ACC112 (cell line): ENCODE results near the gene RBKS.
A peak's percentile ranks its signal among the peaks of the same experiment; 100 is the strongest.

Experiments used
- H2AFZ ChIP-seq: fragments of 200-600 bp; sonication (generic); one replicate; pipeline ENCODE4 v1.6.0; 2017; ENCODE audit warnings: antibody characterized with exemption, low read length; ENCODE audit not compliant: unreplicated experiment
- H3K27ac ChIP-seq: fragments of 200-600 bp; sonication (generic); 2 replicates; pipeline ENCODE4 v1.5.1; 2014; ENCODE audit warnings: low read depth, mild to moderate bottlenecking, antibody characterized with exemption, low read length, moderate library complexity
- H3K27me3 ChIP-seq: fragments of 200-600 bp; sonication (generic); 2 replicates; pipeline ENCODE4 v1.6.1; 2014; ENCODE audit warnings: mild to moderate bottlenecking, antibody characterized with exemption, low read length, moderate library complexity, mixed read lengths; ENCODE audit not compliant: insufficient read depth
- H3K36me3 ChIP-seq: fragments of 200-600 bp; sonication (generic); 2 replicates; pipeline ENCODE4 v1.6.1; 2016; ENCODE audit warnings: mild to moderate bottlenecking, antibody characterized with exemption, low read length, moderate library complexity, mixed read lengths; ENCODE audit not compliant: insufficient read depth
- H3K4me1 ChIP-seq: fragments of 200-600 bp; sonication (generic); one replicate; pipeline ENCODE4 v1.6.1; 2016; ENCODE audit warnings: low read length, mixed read lengths; ENCODE audit not compliant: insufficient read depth, unreplicated experiment, control insufficient read depth
- H3K4me3 ChIP-seq: fragments of 200-600 bp; sonication (generic); 2 replicates; pipeline ENCODE4 v1.5.1; 2014; ENCODE audit warnings: mild to moderate bottlenecking, low read depth, low read length
- H3K79me2 ChIP-seq: fragments of 200-600 bp; sonication (generic); one replicate; pipeline ENCODE4 v1.6.0; 2016; ENCODE audit warnings: low read length; ENCODE audit not compliant: control insufficient read depth, unreplicated experiment, insufficient read depth

RBKS gene

GRCh38 chr2:27802547-27802946 is 87.6 kb downstream of the RBKS start:
- Histone ChIP-seq H2AFZ (no peak overlapping the region), H3K27ac (no peak overlapping the region), H3K36me3 (no peaks in the 10 kb centered on the region), H3K79me2 (no peaks in the 10 kb centered on the region), H3K4me1 (peaks cover 33% of the 10 kb centered on the region), H3K27me3 (no peaks in the 10 kb centered on the region), H3K4me3 (no peak overlapping the region)

DNA sequence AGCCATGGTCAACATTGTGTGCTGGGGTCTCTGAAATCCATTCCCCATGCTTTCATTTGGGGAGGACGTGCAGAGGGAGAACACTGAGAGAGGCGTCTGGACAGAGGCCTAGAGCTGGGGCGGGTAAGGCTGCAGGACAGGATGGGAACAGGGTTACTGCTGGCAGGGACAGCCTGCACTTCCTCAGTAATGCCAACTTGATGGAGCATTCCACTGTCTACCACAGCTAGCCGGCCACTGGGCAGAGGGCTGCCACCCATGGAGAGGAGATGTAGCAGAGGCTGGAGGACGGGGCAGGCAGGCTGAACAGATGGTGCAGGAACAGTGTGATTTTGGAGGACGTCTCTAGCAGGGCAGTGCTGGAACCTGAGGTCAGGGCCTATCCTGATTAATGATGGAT is 89.3 kb downstream of the RBKS start:
- no peaks in the 10 kb centered on the region for H3K79me2 ChIP-seq
- H2AFZ ChIP-seq: no peak overlapping the region
- no peaks in the 10 kb centered on the region for H3K27me3 ChIP-seq
- peaks cover 50% of the 10 kb centered on the region for H3K4me1 ChIP-seq
- H3K27ac ChIP-seq: peak overlapping the region; percentile 99
- no peak overlapping the region for H3K4me3 ChIP-seq
- H3K36me3 ChIP-seq: no peaks in the 10 kb centered on the region

GRCh38 chr2:27799646-27800010 is 90.6 kb downstream of the RBKS start:
- H3K27me3 ChIP-seq: no peaks in the 10 kb centered on the region
- H3K4me1 ChIP-seq: peaks cover 57% of the 10 kb centered on the region
- no peaks in the 10 kb centered on the region for H3K79me2 ChIP-seq
- H3K27ac ChIP-seq: peak overlapping the region; percentile 99
- no peaks in the 10 kb centered on the region for H3K36me3 ChIP-seq
- H3K4me3 ChIP-seq: 0 out of 2 replicates have a peak overlapping the region, but pooled peaks have one; percentile 1
- H2AFZ ChIP-seq: peak overlapping the region; percentile 9

DNA sequence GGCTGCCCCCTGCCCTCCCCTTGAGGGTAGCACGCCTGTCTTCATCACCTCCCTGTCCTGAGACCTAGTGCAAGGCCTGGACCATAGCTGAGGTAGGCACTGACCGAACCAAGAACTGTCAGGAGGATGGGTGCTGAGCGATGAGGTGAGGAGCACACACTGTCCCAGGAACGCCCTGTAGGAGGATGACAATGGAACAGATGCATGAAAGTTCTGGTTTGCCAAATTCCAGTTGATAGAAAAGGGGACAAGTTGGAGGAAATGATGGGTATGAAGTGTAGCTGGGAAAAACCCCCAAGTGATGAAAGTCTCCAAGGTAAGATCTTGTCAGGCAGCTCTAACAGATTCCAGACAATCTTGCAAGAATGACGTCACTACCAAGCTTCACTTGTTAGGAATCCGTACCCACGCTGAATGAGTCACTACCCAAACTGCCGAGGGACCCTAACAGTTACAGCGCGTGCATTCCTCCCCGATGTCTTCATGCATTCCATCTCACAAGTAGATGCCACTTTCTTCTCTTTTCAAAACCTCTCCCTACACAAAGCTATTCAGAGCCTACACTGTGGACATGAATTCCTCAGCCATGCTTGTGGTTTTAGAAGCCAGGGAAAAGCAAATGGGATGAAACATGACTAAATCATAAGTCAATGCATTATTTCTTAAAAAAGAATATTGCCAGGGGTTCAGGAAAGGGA is 91.1 kb downstream of the RBKS start:
- Histone ChIP-seq H3K36me3 (no peaks in the 10 kb centered on the region), H3K4me3 (peak overlapping the region; percentile 2; the same call in 1 of the 2 replicates), H3K27me3 (no peaks in the 10 kb centered on the region), H3K27ac (peak overlapping the region; percentile 99), H2AFZ (peak overlapping the region; percentile 9), H3K4me1 (peaks cover 57% of the 10 kb centered on the region), H3K79me2 (no peaks in the 10 kb centered on the region)

DNA sequence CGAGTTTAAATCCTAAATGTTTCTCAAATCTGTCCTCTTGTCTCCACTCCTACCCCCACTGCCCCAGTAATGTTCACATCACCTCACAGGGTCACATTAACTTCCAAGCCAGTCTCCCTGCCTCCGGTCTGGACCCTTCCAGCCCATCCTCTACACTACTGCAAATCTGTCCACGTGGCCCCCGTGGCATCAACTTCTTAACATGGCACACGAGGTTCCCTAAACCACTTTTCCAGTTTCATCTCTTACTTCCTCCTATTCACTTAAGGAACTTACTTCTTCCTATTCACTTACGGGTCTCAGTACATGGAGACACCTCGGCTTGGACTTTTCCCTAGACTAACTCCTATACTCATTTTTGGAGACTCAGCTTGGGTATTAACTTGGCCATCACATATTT is 91.7 kb downstream of the RBKS start:
- Histone ChIP-seq H3K79me2 (no peaks in the 10 kb centered on the region), H3K4me1 (peaks cover 57% of the 10 kb centered on the region), H3K36me3 (no peaks in the 10 kb centered on the region), H2AFZ (no peak overlapping the region), H3K4me3 (peak overlapping the region; percentile 2; the same call in 1 of the 2 replicates), H3K27me3 (no peaks in the 10 kb centered on the region), H3K27ac (peak overlapping the region; percentile 99)

DNA sequence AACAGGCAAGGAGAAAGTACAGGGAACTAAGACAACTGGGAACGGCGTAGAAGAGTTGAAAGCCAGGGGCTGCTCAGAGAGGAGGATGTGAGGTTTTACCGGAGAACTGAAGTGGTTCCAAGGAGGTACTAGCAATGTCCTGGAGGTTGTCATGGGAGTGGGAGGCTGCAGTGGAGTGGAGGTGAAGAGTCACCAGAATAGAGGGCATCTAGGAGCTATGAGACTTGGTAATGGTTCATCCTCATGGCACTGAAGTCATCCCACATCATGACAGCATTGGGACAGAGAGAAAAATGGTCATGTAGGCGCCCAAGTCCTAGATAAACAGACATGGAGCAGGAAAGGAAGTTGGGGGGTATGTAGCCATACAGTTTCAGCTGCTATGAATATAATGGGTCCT is 92.3 kb downstream of the RBKS start:
- H3K27me3 ChIP-seq: no peaks in the 10 kb centered on the region
- H3K79me2 ChIP-seq: no peaks in the 10 kb centered on the region
- H3K36me3 ChIP-seq: no peaks in the 10 kb centered on the region
- H3K27ac ChIP-seq: peak overlapping the region; percentile 99
- no peak overlapping the region for H2AFZ ChIP-seq
- peaks cover 64% of the 10 kb centered on the region for H3K4me1 ChIP-seq
- no peak overlapping the region for H3K4me3 ChIP-seq

DNA sequence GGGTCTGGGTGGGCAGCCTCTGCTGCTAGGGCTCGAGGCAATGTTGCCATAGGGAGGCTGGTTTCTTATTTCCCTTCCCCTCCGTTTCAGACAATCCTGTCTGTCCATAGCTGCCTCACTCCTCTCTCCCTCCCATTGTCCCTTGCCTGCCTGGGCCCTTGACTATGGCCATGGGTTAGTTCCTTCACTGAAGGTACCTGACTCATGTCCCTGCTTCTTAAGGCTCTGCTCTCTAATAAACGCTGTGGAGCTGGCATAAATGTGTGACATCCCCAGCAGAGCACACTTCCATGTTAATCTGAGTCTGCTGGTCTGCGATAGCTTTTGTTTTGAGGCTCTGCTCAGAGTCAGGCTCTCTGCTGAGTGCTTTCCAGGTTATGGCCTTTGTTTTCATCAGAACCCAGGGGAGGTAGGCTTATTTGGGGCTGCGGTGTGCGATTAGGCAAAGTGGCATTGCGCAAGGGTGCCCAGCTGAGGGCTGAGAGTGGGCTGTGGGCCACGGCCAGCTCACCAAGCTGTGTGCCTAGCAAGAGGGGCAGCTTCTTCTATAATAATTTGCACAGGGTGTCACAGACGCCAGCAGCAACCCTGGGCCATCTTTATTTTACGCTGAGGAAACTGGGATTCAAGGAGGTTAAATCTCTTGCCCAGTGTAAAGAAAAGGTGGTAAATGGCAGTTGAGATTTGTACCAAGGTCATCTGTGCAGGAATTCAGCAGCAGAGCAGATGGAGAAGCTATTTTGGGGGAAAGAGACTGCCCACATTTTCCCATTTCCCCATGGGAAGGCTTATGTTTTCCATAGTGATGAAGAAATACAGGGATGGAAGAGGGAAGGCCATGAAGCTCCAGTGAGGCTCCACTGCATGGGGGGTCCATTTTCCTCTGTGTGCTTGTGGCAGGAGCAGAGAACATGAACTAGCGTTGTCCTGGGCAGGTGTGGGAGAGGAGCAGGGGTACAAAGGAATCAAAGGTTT is 93.1 kb downstream of the RBKS start:
- Histone ChIP-seq H3K36me3 (no peaks in the 10 kb centered on the region), H3K79me2 (no peaks in the 10 kb centered on the region), H3K4me3 (no peak overlapping the region), H2AFZ (no peak overlapping the region), H3K27ac (peak overlapping the region; percentile 99), H3K27me3 (no peaks in the 10 kb centered on the region), H3K4me1 (peaks cover 70% of the 10 kb centered on the region)

GRCh38 chr2:27795868-27796277 is 94.3 kb downstream of the RBKS start:
- no peaks in the 10 kb centered on the region for H3K36me3 ChIP-seq
- peak overlapping the region; percentile 99 for H3K27ac ChIP-seq
- H3K79me2 ChIP-seq: no peaks in the 10 kb centered on the region
- no peaks in the 10 kb centered on the region for H3K27me3 ChIP-seq
- H3K4me3 ChIP-seq: no peak overlapping the region
- no peak overlapping the region for H2AFZ ChIP-seq
- H3K4me1 ChIP-seq: peaks cover 67% of the 10 kb centered on the region

GRCh38 chr2:27795093-27795834 is 94.9 kb downstream of the RBKS start:
- Histone ChIP-seq H3K27ac (peak overlapping the region; percentile 99), H3K4me3 (no peak overlapping the region)

GRCh38 chr2:27792759-27793158 is 97.4 kb downstream of the RBKS start:
- H3K79me2 ChIP-seq: no peaks in the 10 kb centered on the region
- peak overlapping the region; percentile 54 for H3K27ac ChIP-seq
- no peak overlapping the region for H3K4me3 ChIP-seq
- no peaks in the 10 kb centered on the region for H3K27me3 ChIP-seq
- no peaks in the 10 kb centered on the region for H3K36me3 ChIP-seq
- peaks cover 39% of the 10 kb centered on the region for H3K4me1 ChIP-seq
- H2AFZ ChIP-seq: peak overlapping the region; percentile 57

More at GRCh38 chr2:27795093-27795834, 94.9 kb downstream of the RBKS start:
- peaks cover 61% of the 10 kb centered on the region for H3K4me1 ChIP-seq
- no peaks in the 10 kb centered on the region for H3K36me3 ChIP-seq
- no peaks in the 10 kb centered on the region for H3K27me3 ChIP-seq
- H3K79me2 ChIP-seq: no peaks in the 10 kb centered on the region
- no peak overlapping the region for H2AFZ ChIP-seq
